MM.1S (cell line): ENCODE data around the gene DCANP1.

Experiments
- CTCF ChIP-seq: fragments of 300-600 bp; sonication (generic); IDR thresholded peaks from 2 replicates; pipeline ENCODE4 v1.5.1; 2016; ENCODE audit warnings: antibody characterized with exemption, low read length, mixed read lengths
- EZH2 ChIP-seq: fragments of 300-600 bp; sonication (generic); optimal IDR thresholded peaks from 2 replicates; pipeline ENCODE3; 2017; ENCODE audit warnings: low read depth, mild to moderate bottlenecking, antibody characterized with exemption, low read length, mixed read lengths
- EZH2phosphoT487 ChIP-seq: fragments of 300-600 bp; sonication (generic); IDR thresholded peaks from 2 replicates; pipeline ENCODE4 v1.6.1; 2018; ENCODE audit warnings: antibody characterized with exemption, low read length

GRCh38 chr5:135430135-135430437, 17.1 kb downstream of the DCANP1 start:
- TF ChIP-seq CTCF (no peak), EZH2 (no peak), EZH2phosphoT487 (no peak)
